Neural cell (in vitro differentiated cells): ENCODE measurements around the gene GALNT13. TPM values are rescaled to one million over a fixed set of nuclear protein-coding genes. Genes with fewer than 3 reads are reported as not detected.
A peak's percentile ranks its signal among the peaks of the same experiment; 100 is the strongest.

Experiments
- H2AFZ ChIP-seq: fragments of 200-600, 300-800 bp; sonication (generic), shearing (Covaris generic); 2 replicates; pipeline ENCODE4 v1.6.0; 2014; ENCODE audit warnings: low read depth, mild to moderate bottlenecking, antibody characterized with exemption, low read length, moderate library complexity
- H3F3A ChIP-seq: fragments of 200-600 bp; shearing (Covaris generic); 2 replicates; pipeline ENCODE4 v1.6.1; 2016; ENCODE audit warnings: mild to moderate bottlenecking, moderate library complexity, mixed read lengths, antibody characterized with exemption, low read length; ENCODE audit not compliant: insufficient read depth, poor library complexity, severe bottlenecking
- H3K27ac ChIP-seq: fragments of 200-600, 300-800 bp; sonication (generic), shearing (Covaris generic); 2 replicates; pipeline ENCODE4 v1.5.1; 2014; ENCODE audit warnings: mild to moderate bottlenecking, low read length, moderate library complexity
- H3K27me3 ChIP-seq: fragments of 300-800, 200-600 bp; sonication (generic), shearing (Covaris generic); 2 replicates; pipeline ENCODE4 v1.6.0; 2014; ENCODE audit warnings: mild to moderate bottlenecking, low read depth, low read length, moderate library complexity; ENCODE audit not compliant: insufficient read depth
- H3K36me3 ChIP-seq: fragments of 300-800, 200-600 bp; sonication (generic), shearing (Covaris generic); 2 replicates; pipeline ENCODE4 v1.5.1; 2014; ENCODE audit warnings: mild to moderate bottlenecking, antibody characterized with exemption, low read length, moderate library complexity; ENCODE audit not compliant: insufficient read depth
- H3K4me2 ChIP-seq: fragments of 300-800, 200-600 bp; sonication (generic), shearing (Covaris generic); 2 replicates; pipeline ENCODE4 v1.6.0; 2014; ENCODE audit warnings: mild to moderate bottlenecking, low read length
- H3K4me3 ChIP-seq: fragments of 300-800, 200-600 bp; sonication (generic), shearing (Covaris generic); 2 replicates; pipeline ENCODE4 v1.5.1; 2014; ENCODE audit warnings: mild to moderate bottlenecking, low read length, moderate library complexity
- H3K79me2 ChIP-seq: fragments of 200-600 bp; shearing (Covaris generic); replicated peaks from 2 replicates; pipeline ENCODE4 v1.6.0; 2014; ENCODE audit warnings: mild to moderate bottlenecking, low read length, moderate library complexity; ENCODE audit not compliant: insufficient read depth
- H3K9ac ChIP-seq: fragments of 300-800, 200-600 bp; sonication (generic), shearing (Covaris generic); 2 replicates; pipeline ENCODE4 v1.6.1; 2016; ENCODE audit warnings: mild to moderate bottlenecking, low read length, mixed read lengths
- H3K9me2 ChIP-seq: fragments of 200-600 bp; shearing (Covaris generic); 2 replicates; pipeline ENCODE4 v1.6.1; 2016; ENCODE audit warnings: mild to moderate bottlenecking, low read length, mixed read lengths; ENCODE audit not compliant: insufficient read depth
- H3K9me3 ChIP-seq: fragments of 200-600, 300-800 bp; sonication (generic), shearing (Covaris generic); 2 replicates; pipeline ENCODE4 v1.6.1; 2016; ENCODE audit warnings: mild to moderate bottlenecking, mixed run types, low read length, moderate library complexity, mixed read lengths
- H4K20me1 ChIP-seq: fragments of 200-600 bp; shearing (Covaris generic); 2 replicates; pipeline ENCODE4 v1.6.1; 2016; ENCODE audit warnings: mild to moderate bottlenecking, mixed run types; ENCODE audit not compliant: insufficient read depth
- CTCF ChIP-seq: fragments of 450-650 bp; IDR thresholded peaks from 2 replicates; pipeline ENCODE4 v1.5.1; 2014; ENCODE audit warnings: antibody characterized with exemption, mild to moderate bottlenecking, moderate library complexity; ENCODE audit not compliant: poor library complexity, severe bottlenecking
- EP300 ChIP-seq: fragments of 450-650 bp; conservative IDR thresholded peaks from 2 replicates; pipeline ENCODE4 v1.6.1; 2014; ENCODE audit warnings: antibody characterized with exemption, mild to moderate bottlenecking, moderate library complexity; ENCODE audit not compliant: poor library complexity, severe bottlenecking
- EZH2 ChIP-seq: fragments of 200-600, 300-800 bp; shearing (Covaris generic), sonication (generic); IDR thresholded peaks from 2 replicates; pipeline ENCODE4 v1.6.1; 2014; ENCODE audit warnings: antibody characterized with exemption, low read length, borderline replicate concordance, mild to moderate bottlenecking; ENCODE audit not compliant: insufficient read depth, poor library complexity, severe bottlenecking
- MXI1 ChIP-seq: fragments of 450-650 bp; conservative IDR thresholded peaks from 2 replicates; pipeline ENCODE4 v1.6.1; 2014; ENCODE audit warnings: antibody characterized with exemption, mild to moderate bottlenecking; ENCODE audit not compliant: poor library complexity, severe bottlenecking
- POLR2AphosphoS5 ChIP-seq: IDR thresholded peaks from 2 replicates; pipeline ENCODE4 v1.6.1; 2012
- RAD21 ChIP-seq: fragments of 450-650 bp; conservative IDR thresholded peaks from 2 replicates; pipeline ENCODE4 v1.6.1; 2014; ENCODE audit warnings: antibody characterized with exemption, mild to moderate bottlenecking, moderate library complexity
- REST ChIP-seq: IDR thresholded peaks from 2 replicates; pipeline ENCODE4 v1.6.1; 2012; ENCODE audit warnings: borderline replicate concordance
- SMC3 ChIP-seq: fragments of 450-650 bp; conservative IDR thresholded peaks from 2 replicates; pipeline ENCODE4 v1.6.1; 2014; ENCODE audit warnings: antibody characterized with exemption, mild to moderate bottlenecking, moderate library complexity; ENCODE audit not compliant: poor library complexity
- TAF1 ChIP-seq: IDR thresholded peaks from 2 replicates; pipeline ENCODE4 v1.6.1; 2012; ENCODE audit warnings: low read depth
- polyA plus RNA-seq: library from polyadenylated mRNA; depleted of rRNA; stranded (reverse); fragments of >200 nt; gene quantifications from 2 replicates; pipeline ENCODE4 v1.2.3, GENCODE V29; 2014

GALNT13 gene
- polyA plus RNA-seq, 1 donor from 2014 or later, result 12.4 TPM

GRCh38 chr2:154400563-154401290, 529.0 kb downstream of the GALNT13 start:
- H3K9me3 ChIP-seq, result no peaks in the 10 kb centered on the region
- H2AFZ ChIP-seq, result no peak overlapping the region
- H3F3A ChIP-seq, result no peaks in the 10 kb centered on the region
- H3K4me3 ChIP-seq, result no peak overlapping the region
- H3K79me2 ChIP-seq, result no peaks in the 10 kb centered on the region
- no peak overlapping the region for H3K4me2 ChIP-seq
- no peaks in the 10 kb centered on the region for H4K20me1 ChIP-seq
- H3K9me2 ChIP-seq, result no peaks in the 10 kb centered on the region
- H3K27ac ChIP-seq, result no peak overlapping the region
- H3K27me3 ChIP-seq, result no peaks in the 10 kb centered on the region
- TF ChIP-seq CTCF, result no peak
- no peak for TF ChIP-seq POLR2AphosphoS5
- no peak for TF ChIP-seq TAF1
- TF ChIP-seq RAD21, result no peak
- TF ChIP-seq MXI1, result no peak
- TF ChIP-seq REST, result no peak
- TF ChIP-seq EP300, result no peak
- TF ChIP-seq EZH2, result no peak
- no peak for TF ChIP-seq SMC3
- H3K36me3 ChIP-seq, result no peaks in the 10 kb centered on the region
- H3K9ac ChIP-seq, result no peak overlapping the region

GRCh38 chr2:154402213-154402612, 530.5 kb downstream of the GALNT13 start:
- no peaks in the 10 kb centered on the region for H3K9me2 ChIP-seq
- H2AFZ ChIP-seq, result no peak overlapping the region
- H3K4me2 ChIP-seq, result no peak overlapping the region
- no peaks in the 10 kb centered on the region for H3K27me3 ChIP-seq
- TF ChIP-seq MXI1 (no peak), RAD21 (peak; percentile 71), SMC3 (peak; percentile 75), TAF1 (no peak), CTCF (peak; percentile 68), POLR2AphosphoS5 (no peak)
- H3K27ac ChIP-seq, result no peak overlapping the region
- no peaks in the 10 kb centered on the region for H3F3A ChIP-seq
- no peaks in the 10 kb centered on the region for H3K9me3 ChIP-seq
- H4K20me1 ChIP-seq, result no peaks in the 10 kb centered on the region
- no peak overlapping the region for H3K4me3 ChIP-seq
- H3K36me3 ChIP-seq, result no peaks in the 10 kb centered on the region
- H3K9ac ChIP-seq, result no peak overlapping the region
- H3K79me2 ChIP-seq, result no peaks in the 10 kb centered on the region
